B cell (primary cell): ENCODE results near the gene HPD. TPM values are rescaled to one million over a fixed set of nuclear protein-coding genes. Genes with fewer than 3 reads are reported as not detected.

Source experiments
- ATAC-seq: fragments of 200-7000 bp; cut with Tn5 transposase; one replicate; pipeline ENCODE4 v1.10.0; 2021; ENCODE audit warnings: low read depth, mild to moderate bottlenecking, moderate number of reproducible peaks, moderate library complexity
- CTCF ChIA-PET: fragments of 350-600 bp; sonication (Branson Sonifier 250); formaldehyde crosslinking; loops from one replicate; lab custom pipeline; 2021; ENCODE audit warnings: antibody characterized with exemption, inconsistent platforms; lab: Charles Lee
- POLR2A ChIA-PET: fragments of 350-600 bp; sonication (Branson Sonifier 250); formaldehyde crosslinking; loops from one replicate; lab custom pipeline; 2021; ENCODE audit warnings: antibody characterized with exemption; lab: Charles Lee
- DNase-seq: peaks from one replicate; pipeline ENCODE4 v3.0.0; 2013
- H2AFZ ChIP-seq: 2 replicates; pipeline ENCODE4 v1.6.1; 2012; ENCODE audit warnings: mild to moderate bottlenecking, low read depth, low read length; ENCODE audit not compliant: insufficient read depth, poor library complexity, severe bottlenecking
- H3K27ac ChIP-seq, 2 donors: 1 replicate in 1 of 2; 2 replicates in 1 of 2; pipeline ENCODE4 v1.5.1; 2012 to 2013; ENCODE audit warnings: low read length in 2 of 2, mild to moderate bottlenecking in 2 of 2, moderate library complexity in 1 of 2
- H3K27me3 ChIP-seq, 4 experiments: fragments of 200-600 bp in 1 of 4; sonication (generic) in 1 of 4; replicated peaks in 1 of 4; 1 replicate in 2 of 4; 2 replicates in 2 of 4; pipeline versions ENCODE4 v1.6.1 to v1.7.0; 2013 to 2016; ENCODE audit warnings: low read length in 3 of 4, mild to moderate bottlenecking in 2 of 4, mixed read lengths in 1 of 4, moderate library complexity in 1 of 4; ENCODE audit not compliant: insufficient read depth in 4 of 4, control insufficient read depth in 3 of 4; ENCODE audit errors: control extremely low read depth in 1 of 4
- H3K36me3 ChIP-seq, 2 experiments: replicated peaks in 1 of 2; 1 replicate in 1 of 2; 2 replicates in 1 of 2; pipeline versions ENCODE4 v1.6.1 to v1.7.1; 2013; ENCODE audit warnings: low read length in 1 of 2; ENCODE audit not compliant: insufficient read depth in 2 of 2, control insufficient read depth in 1 of 2; ENCODE audit errors: control extremely low read depth in 1 of 2, extremely low read depth in 1 of 2
- H3K4me1 ChIP-seq, 2 donors: fragments of 200-600 bp in 1 of 2; sonication (generic) in 1 of 2; 1 replicate in 1 of 2; 2 replicates in 1 of 2; pipeline versions ENCODE4 v1.5.1 to v1.6.1; 2013 to 2017; ENCODE audit warnings: low read length in 2 of 2; ENCODE audit not compliant: control insufficient read depth in 2 of 2, insufficient read depth in 2 of 2
- H3K4me2 ChIP-seq: replicated peaks from 2 replicates; pipeline ENCODE3; 2012; ENCODE audit warnings: mild to moderate bottlenecking, low read depth, low read length; ENCODE audit not compliant: poor library complexity, severe bottlenecking
- H3K4me3 ChIP-seq, 5 experiments: fragments of 200-600 bp in 1 of 5; sonication (generic) in 1 of 5; 1 replicate in 3 of 5; 2 replicates in 2 of 5; pipeline versions ENCODE4 v1.5.1 to v1.7.0; 2011 to 2016; ENCODE audit warnings: low read length in 4 of 5, mild to moderate bottlenecking in 4 of 5, low read depth in 2 of 5, control low read depth in 1 of 5, moderate library complexity in 1 of 5; ENCODE audit not compliant: insufficient read depth in 1 of 5; ENCODE audit errors: control extremely low read depth in 1 of 5, extremely low read depth in 1 of 5
- H3K79me2 ChIP-seq: fragments of 200-600 bp; sonication (generic); one replicate; pipeline ENCODE4 v1.6.0; 2016; ENCODE audit warnings: low read length; ENCODE audit not compliant: control insufficient read depth, insufficient read depth
- H3K9ac ChIP-seq: fragments of 200-600 bp; sonication (generic); 2 replicates; pipeline ENCODE4 v1.6.1; 2017; ENCODE audit warnings: mild to moderate bottlenecking, low read length, moderate library complexity
- H3K9me3 ChIP-seq, 3 donors: one replicate each; pipeline versions ENCODE4 v1.6.1 to v1.7.1; 2013; ENCODE audit warnings: low read length in 2 of 3; ENCODE audit not compliant: control insufficient read depth in 2 of 3, insufficient read depth in 1 of 3; ENCODE audit errors: control extremely low read depth in 1 of 3
- H4K20me1 ChIP-seq: 2 replicates; pipeline ENCODE4 v1.6.0; 2012; ENCODE audit warnings: mild to moderate bottlenecking, low read length; ENCODE audit not compliant: insufficient read depth, control insufficient read depth, poor library complexity, severe bottlenecking
- H3K27ac Mint-ChIP-seq: one replicate; pipeline ENCODE4 v1.8.0; 2021; ENCODE audit warnings: mixed read lengths
- H3K27me3 Mint-ChIP-seq: one replicate; pipeline ENCODE4 v1.8.0; 2021; ENCODE audit warnings: mixed read lengths
- H3K4me1 Mint-ChIP-seq: one replicate; pipeline ENCODE4 v1.8.0; 2021; ENCODE audit warnings: mixed read lengths
- H3K4me3 Mint-ChIP-seq: one replicate; pipeline ENCODE4 v1.8.0; 2021; ENCODE audit warnings: mixed read lengths
- H3K9me3 Mint-ChIP-seq: one replicate; pipeline ENCODE4 v1.8.0; 2022; ENCODE audit warnings: mixed read lengths; ENCODE audit not compliant: insufficient read depth
- EZH2 ChIP-seq: IDR thresholded peaks from 2 replicates; pipeline ENCODE4 v1.6.1; 2012; ENCODE audit warnings: borderline replicate concordance, low read depth, mild to moderate bottlenecking, moderate library complexity, low read length; ENCODE audit not compliant: insufficient read depth, poor library complexity, severe bottlenecking
- WGBS: methylation state at CpG from one replicate; pipeline ENCODE4 v1.1.5; 2013; ENCODE audit warnings: missing lambda C conversion rate; ENCODE audit not compliant: insufficient coverage; 5-methylcytosine and 5-hydroxymethylcytosine counted together
- intact Hi-C: fragments of 100-400 bp; cut with micrococcal nuclease; formaldehyde crosslinking; loops from one replicate; pipeline ENCODE4 v1.10.0; 2022
- polyA plus RNA-seq: library from polyadenylated mRNA; depleted of rRNA; stranded (reverse); fragments of >200 nt; gene quantifications from 2 replicates; pipeline ENCODE4 v1.2.3, GENCODE V29; 2012
- total RNA-seq, 2 donors: library from RNA; stranded (reverse); fragments of 120-200 nt in 1 of 2; gene quantifications; 1 replicate in 1 of 2; 2 replicates in 1 of 2; pipeline versions ENCODE4 v1.2.3 to v1.2.4, GENCODE V29; 2013 to 2022
- TF ChIP-seq, protein P1 (sequence below): fragments of 200-600 bp; IDR thresholded peaks from one replicate; pipeline ENCODE4 v1.8.0; 2022; ENCODE audit warnings: antibody characterized with exemption, mild to moderate bottlenecking

The HPD gene
- total and polyA plus RNA-seq, 2 donors (not counting 1 experiment from before 2014, with no cell fraction given): not detected

DNA sequence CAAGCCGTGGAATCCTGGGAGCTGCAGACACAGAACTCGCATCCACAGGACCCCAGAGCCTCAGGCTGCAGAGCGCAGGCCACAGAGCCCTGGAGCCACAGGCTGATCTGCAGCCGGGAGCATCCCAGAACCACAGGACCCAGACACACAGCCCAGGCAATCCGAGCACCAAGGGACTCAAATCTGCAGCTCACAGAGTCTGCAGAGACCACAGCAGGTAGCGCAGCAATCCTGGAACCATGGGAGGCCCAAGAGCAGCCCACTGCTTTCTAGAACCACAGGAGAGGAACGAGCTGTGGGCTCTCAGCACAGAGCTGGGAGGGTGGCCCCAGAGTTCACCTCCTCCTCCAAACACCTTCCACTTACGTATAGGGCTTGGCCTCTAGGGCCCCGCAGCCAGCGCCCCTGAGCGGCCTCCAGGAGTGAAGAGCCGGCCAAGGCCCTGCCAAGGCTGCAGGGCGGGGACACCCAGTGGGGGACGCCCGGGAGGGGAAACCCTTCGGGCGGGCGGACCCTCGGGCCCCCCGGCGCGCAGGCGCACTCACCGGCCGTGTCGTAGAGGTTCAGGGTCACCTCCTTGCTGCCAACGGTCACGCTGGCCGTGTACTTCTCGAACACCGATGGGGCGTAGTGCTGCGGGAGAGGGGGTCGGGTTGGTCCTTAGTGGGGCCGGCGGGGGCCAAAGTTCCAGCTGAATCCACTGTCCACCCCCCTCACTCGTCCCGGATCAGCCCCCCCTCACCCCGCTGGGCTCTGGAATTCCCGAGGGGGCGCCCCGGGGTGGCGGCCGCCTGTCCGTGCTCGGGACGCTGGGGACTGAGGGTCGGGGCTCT lies 65.8 kb downstream of the HPD start:
- 3% methylated on average over 41 of the region's 48 CpGs for WGBS
- Histone ChIP-seq H3K4me1 (peaks cover 56 to 73% of the 10 kb centered on the region in 2 donors), H3K36me3 (peaks cover 0 to 18% of the 10 kb centered on the region in 2 experiments), H3K27ac (peak overlapping the region; percentile 84 to 100), H3K4me2 (peak overlapping the region; percentile 99), H2AFZ (peak overlapping the region; percentile 75), H3K79me2 (peaks cover 66% of the 10 kb centered on the region), H3K4me3 (peak overlapping the region; percentile 54 to 97 (median 92)), H4K20me1 (peaks cover 27% of the 10 kb centered on the region), H3K9me3 (no peaks in the 10 kb centered on the region), H3K9ac (peak overlapping the region; percentile 95), H3K27me3 (no peaks in the 10 kb centered on the region)
- Mint-ChIP-seq H3K9me3 (no peaks in the 10 kb centered on the region), H3K27me3 (no peaks in the 10 kb centered on the region), H3K27ac (peak overlapping the region; percentile 98), H3K4me3 (peak overlapping the region; percentile 88), H3K4me1 (peaks cover 68% of the 10 kb centered on the region)
- ATAC-seq (peak; percentile 26), DNase-seq (peak; percentile 83)
- ChIA-PET CTCF (interaction anchor here (1.5 to 33.5 kb wide), 10 partner anchors 5 to 288 kb away, joined by 4 to 1947 read pairs (median 38); partner anchors contain the start of genes RHOF, SETD1B and TMEM120B), POLR2A (interaction anchor here (0.6 to 8.5 kb wide), 10 partner anchors 11 to 257 kb away, joined by 3 to 267 read pairs (median 4); partner anchors contain the start of genes SETD1B and TMEM120B)
- no peak for TF ChIP-seq EZH2
- TF ChIP-seq, protein P1, sequence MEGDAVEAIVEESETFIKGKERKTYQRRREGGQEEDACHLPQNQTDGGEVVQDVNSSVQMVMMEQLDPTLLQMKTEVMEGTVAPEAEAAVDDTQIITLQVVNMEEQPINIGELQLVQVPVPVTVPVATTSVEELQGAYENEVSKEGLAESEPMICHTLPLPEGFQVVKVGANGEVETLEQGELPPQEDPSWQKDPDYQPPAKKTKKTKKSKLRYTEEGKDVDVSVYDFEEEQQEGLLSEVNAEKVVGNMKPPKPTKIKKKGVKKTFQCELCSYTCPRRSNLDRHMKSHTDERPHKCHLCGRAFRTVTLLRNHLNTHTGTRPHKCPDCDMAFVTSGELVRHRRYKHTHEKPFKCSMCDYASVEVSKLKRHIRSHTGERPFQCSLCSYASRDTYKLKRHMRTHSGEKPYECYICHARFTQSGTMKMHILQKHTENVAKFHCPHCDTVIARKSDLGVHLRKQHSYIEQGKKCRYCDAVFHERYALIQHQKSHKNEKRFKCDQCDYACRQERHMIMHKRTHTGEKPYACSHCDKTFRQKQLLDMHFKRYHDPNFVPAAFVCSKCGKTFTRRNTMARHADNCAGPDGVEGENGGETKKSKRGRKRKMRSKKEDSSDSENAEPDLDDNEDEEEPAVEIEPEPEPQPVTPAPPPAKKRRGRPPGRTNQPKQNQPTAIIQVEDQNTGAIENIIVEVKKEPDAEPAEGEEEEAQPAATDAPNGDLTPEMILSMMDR: no peak
- intact Hi-C loops: loop anchor here (1.0 to 10.0 kb wide), 5 partner anchors 11 to 326 kb away; partner anchors contain the start of genes BCL7A and ORAI1
